GM21576 (cell line): Measurements from ENCODE around the gene SNU13.
"Not testable (repeated sequence)": the region's sequence is repeated elsewhere in the genome, so short reads cannot be mapped to it uniquely, and the experiment has no call there.

Experiments used
- ATAC-seq: cut with Tn5 transposase; IDR thresholded peaks from one replicate; pipeline ENCODE4 v1.9.1; 2021; ENCODE audit warnings: mild to moderate bottlenecking, moderate library complexity; ENCODE audit not compliant: unreplicated experiment

SNU13 gene

GRCh38 chr22:41682033-41682807 is 6.4 kb downstream of the SNU13 start:
- ATAC-seq: no peak

GRCh38 chr22:41681616-41682015 is 7.1 kb downstream of the SNU13 start:
- no peak for ATAC-seq

- no peak for ATAC-seq
Observed at GRCh38 chr22:41676134-41676533, 12.5 kb downstream of the SNU13 start.

- no peak for ATAC-seq
Observed at GRCh38 chr22:41674846-41675340, 13.8 kb downstream of the SNU13 start.

- no peak for ATAC-seq
Observed at GRCh38 chr22:41672780-41673509, 15.7 kb downstream of the SNU13 start.

GRCh38 chr22:41672096-41672495 is 16.6 kb downstream of the SNU13 start:
- ATAC-seq: not testable (repeated sequence)

- no peak for ATAC-seq
Observed at GRCh38 chr22:41668971-41669911, 19.4 kb downstream of the SNU13 start.

GRCh38 chr22:41664951-41665350 is 23.7 kb downstream of the SNU13 start:
- no peak for ATAC-seq

- ATAC-seq: no peak
Observed at GRCh38 chr22:41664490-41664889, 24.2 kb downstream of the SNU13 start.

- not testable (repeated sequence) for ATAC-seq
Observed at GRCh38 chr22:41663594-41663993, 25.1 kb downstream of the SNU13 start.

GRCh38 chr22:41661713-41662112 is 27.0 kb downstream of the SNU13 start:
- no peak for ATAC-seq

- no peak for ATAC-seq
Observed at GRCh38 chr22:41661088-41661487, 27.6 kb downstream of the SNU13 start.

- no peak for ATAC-seq
Observed at GRCh38 chr22:41660416-41660815, 28.3 kb downstream of the SNU13 start.

GRCh38 chr22:41659941-41660340 is 28.7 kb downstream of the SNU13 start:
- ATAC-seq: no peak

- ATAC-seq: no peak
Observed at GRCh38 chr22:41658869-41659268, 29.8 kb downstream of the SNU13 start.

GRCh38 chr22:41657709-41658108 is 31.0 kb downstream of the SNU13 start:
- ATAC-seq: no peak

GRCh38 chr22:41656556-41656955 is 32.1 kb downstream of the SNU13 start:
- no peak for ATAC-seq

- ATAC-seq: no peak
Observed at GRCh38 chr22:41654322-41654721, 34.3 kb downstream of the SNU13 start.

- no peak for ATAC-seq
Observed at GRCh38 chr22:41650821-41651220, 37.8 kb downstream of the SNU13 start.

- no peak for ATAC-seq
Observed at GRCh38 chr22:41650229-41650628, 38.4 kb downstream of the SNU13 start.

GRCh38 chr22:41648432-41648831 is 40.2 kb downstream of the SNU13 start:
- ATAC-seq: no peak
